DOHH2 (cell line): ENCODE results near the gene NR2F1.

Experiments
- EZH2phosphoT487 ChIP-seq: fragments of 200-600 bp; sonication (generic); IDR thresholded peaks from 2 replicates; pipeline ENCODE4 v1.6.1; 2017; ENCODE audit warnings: borderline replicate concordance, mild to moderate bottlenecking, antibody characterized with exemption, low read length, moderate library complexity, mixed read lengths
- TF ChIP-seq, protein P1 (sequence below): fragments of 200-600 bp; sonication (generic); IDR thresholded peaks from one replicate; pipeline ENCODE4 v1.5.1; 2014; ENCODE audit warnings: antibody characterized with exemption, mild to moderate bottlenecking, low read depth, low read length; ENCODE audit not compliant: poor library complexity, severe bottlenecking

DNA sequence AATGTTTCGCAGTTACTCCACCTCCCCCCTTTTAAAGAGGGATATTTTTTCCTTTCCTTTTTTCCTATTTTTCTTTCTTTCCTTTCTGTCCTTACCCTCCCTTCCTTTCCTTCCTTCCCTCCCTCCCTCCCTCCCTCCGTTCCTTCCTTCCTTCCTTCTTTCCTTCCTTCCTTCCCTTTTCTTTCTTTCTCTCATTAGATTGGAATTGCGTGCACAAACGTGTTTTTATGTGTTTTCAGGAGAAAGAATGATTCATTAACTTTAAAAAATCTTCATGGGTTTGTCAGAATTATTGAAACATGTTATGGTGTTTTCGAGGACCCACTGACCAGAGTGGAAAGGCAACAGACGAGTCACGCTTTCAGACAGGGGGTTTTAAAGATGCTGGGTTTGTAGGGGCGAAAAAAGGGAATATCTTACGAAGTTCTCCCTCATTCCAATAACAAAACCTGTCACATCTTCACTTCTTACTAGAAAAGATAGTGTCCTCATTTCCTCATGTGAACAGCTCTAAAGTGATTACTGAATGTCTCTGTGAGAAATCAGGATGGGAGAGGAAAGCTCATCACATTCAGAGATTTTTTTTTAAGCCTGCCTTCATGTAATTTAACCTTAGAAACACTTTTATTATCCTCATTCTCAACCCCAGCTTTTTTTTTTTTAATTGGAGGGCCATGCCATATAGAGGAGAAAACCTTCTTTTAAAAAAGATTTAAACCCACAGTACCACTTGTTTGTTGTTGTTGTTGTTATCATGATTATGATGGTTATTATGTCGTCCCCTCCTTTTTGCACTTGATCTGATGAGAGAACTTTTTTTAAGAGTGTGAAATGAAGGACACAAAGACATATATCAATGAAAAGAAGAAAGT, 21.9 kb downstream of the NR2F1 start:
- no peak for TF ChIP-seq EZH2phosphoT487
- TF ChIP-seq, protein P1, sequence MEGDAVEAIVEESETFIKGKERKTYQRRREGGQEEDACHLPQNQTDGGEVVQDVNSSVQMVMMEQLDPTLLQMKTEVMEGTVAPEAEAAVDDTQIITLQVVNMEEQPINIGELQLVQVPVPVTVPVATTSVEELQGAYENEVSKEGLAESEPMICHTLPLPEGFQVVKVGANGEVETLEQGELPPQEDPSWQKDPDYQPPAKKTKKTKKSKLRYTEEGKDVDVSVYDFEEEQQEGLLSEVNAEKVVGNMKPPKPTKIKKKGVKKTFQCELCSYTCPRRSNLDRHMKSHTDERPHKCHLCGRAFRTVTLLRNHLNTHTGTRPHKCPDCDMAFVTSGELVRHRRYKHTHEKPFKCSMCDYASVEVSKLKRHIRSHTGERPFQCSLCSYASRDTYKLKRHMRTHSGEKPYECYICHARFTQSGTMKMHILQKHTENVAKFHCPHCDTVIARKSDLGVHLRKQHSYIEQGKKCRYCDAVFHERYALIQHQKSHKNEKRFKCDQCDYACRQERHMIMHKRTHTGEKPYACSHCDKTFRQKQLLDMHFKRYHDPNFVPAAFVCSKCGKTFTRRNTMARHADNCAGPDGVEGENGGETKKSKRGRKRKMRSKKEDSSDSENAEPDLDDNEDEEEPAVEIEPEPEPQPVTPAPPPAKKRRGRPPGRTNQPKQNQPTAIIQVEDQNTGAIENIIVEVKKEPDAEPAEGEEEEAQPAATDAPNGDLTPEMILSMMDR = no peak
